ENCODE results near the gene ADAMTS2.

Gene ADAMTS2

DNA sequence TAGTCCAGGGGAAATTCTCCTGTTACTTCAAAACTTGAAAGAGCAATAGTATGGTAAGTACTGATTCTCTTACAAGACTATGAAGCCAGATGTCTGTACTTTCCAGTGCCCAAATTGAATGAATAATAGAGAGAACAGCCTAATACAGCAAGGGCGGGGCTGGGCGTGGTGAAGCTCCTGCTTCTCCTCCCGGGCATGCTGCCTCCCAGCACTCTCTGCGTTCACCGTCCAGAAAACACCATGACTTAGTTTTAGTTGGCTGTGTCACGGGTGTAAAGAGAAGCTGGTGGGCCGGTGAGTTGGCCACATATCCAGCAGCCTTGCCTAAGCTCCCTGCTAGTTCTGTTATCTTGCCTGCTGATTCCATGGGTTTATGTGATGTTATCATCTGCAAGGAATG, 40.7 kb upstream of the ADAMTS2 start:
- Histone ChIP-seq H3K9ac (ENCODE audit: low read length) (no peak overlapping the region), H3K27me3 (ENCODE audit: insufficient read depth, low read length) (peaks cover 13% of the 10 kb centered on the region; the same call in 1 of the 2 replicates), H3K4me1 (ENCODE audit: insufficient read depth, low read length, severe bottlenecking) (no peaks in the 10 kb centered on the region), H3F3A (ENCODE audit: insufficient read depth, low read length) (no peaks in the 10 kb centered on the region), H4K20me1 (ENCODE audit: insufficient read depth, low read length) (no peaks in the 10 kb centered on the region), H2AFZ (ENCODE audit: low read length) (no peak overlapping the region), H3K36me3 (ENCODE audit: insufficient read depth, low read length) (no peaks in the 10 kb centered on the region), H3K27ac (ENCODE audit: low read depth, low read length, poor library complexity, severe bottlenecking) (no peak overlapping the region), H3K9me2 (ENCODE audit: low read depth, low read length) (no peaks in the 10 kb centered on the region), H3K9me3 (ENCODE audit: low read length) (peaks cover 7% of the 10 kb centered on the region), H3K79me2 (ENCODE audit: insufficient read depth, low read length) (no peaks in the 10 kb centered on the region), H3K4me3 (ENCODE audit: low read depth, low read length, poor library complexity, severe bottlenecking) (no peak overlapping the region), H3K4me2 (ENCODE audit: low read length) (no peak overlapping the region)
- TF ChIP-seq, protein P1, sequence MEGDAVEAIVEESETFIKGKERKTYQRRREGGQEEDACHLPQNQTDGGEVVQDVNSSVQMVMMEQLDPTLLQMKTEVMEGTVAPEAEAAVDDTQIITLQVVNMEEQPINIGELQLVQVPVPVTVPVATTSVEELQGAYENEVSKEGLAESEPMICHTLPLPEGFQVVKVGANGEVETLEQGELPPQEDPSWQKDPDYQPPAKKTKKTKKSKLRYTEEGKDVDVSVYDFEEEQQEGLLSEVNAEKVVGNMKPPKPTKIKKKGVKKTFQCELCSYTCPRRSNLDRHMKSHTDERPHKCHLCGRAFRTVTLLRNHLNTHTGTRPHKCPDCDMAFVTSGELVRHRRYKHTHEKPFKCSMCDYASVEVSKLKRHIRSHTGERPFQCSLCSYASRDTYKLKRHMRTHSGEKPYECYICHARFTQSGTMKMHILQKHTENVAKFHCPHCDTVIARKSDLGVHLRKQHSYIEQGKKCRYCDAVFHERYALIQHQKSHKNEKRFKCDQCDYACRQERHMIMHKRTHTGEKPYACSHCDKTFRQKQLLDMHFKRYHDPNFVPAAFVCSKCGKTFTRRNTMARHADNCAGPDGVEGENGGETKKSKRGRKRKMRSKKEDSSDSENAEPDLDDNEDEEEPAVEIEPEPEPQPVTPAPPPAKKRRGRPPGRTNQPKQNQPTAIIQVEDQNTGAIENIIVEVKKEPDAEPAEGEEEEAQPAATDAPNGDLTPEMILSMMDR (IDR thresholded peaks at IDR 0.05; ENCODE audit: low read length), result no peak
- no peak for TF ChIP-seq EZH2 (IDR thresholded peaks at IDR 0.05; ENCODE audit: borderline replicate concordance, low read length)

DNA sequence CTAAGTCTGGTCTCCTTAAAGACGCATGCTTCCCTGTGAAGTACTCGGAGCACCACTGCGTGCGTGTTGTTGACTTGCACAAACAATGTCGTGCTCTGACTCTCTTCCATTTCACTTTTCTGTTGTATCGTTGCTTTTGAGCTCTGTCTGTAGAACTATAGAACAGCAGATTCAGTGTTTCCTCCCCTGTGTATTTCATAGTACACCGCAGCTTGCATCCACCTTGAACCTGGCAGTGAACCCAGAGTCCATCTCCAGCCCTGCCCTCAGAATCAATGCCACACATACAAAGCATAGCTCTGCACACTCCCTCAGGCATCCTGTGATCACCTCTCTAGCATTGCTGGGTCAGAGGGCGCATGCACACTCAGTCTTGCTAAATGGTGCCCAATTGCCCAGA, 37.2 kb upstream of the ADAMTS2 start:
- Histone ChIP-seq H3K36me3 (ENCODE audit: insufficient read depth, low read length) (no peaks in the 10 kb centered on the region), H3K9me3 (ENCODE audit: low read length) (no peaks in the 10 kb centered on the region), H3K27ac (ENCODE audit: low read depth, low read length, poor library complexity, severe bottlenecking) (no peak overlapping the region), H3K9me2 (ENCODE audit: low read depth, low read length) (no peaks in the 10 kb centered on the region), H3K4me1 (ENCODE audit: insufficient read depth, low read length, severe bottlenecking) (no peaks in the 10 kb centered on the region), H2AFZ (ENCODE audit: low read length) (no peak overlapping the region), H3K79me2 (ENCODE audit: insufficient read depth, low read length) (no peaks in the 10 kb centered on the region), H3K27me3 (ENCODE audit: insufficient read depth, low read length) (peaks cover 5% of the 10 kb centered on the region; the same call in 1 of the 2 replicates), H3K4me2 (ENCODE audit: low read length) (no peak overlapping the region), H4K20me1 (ENCODE audit: insufficient read depth, low read length) (no peaks in the 10 kb centered on the region), H3F3A (ENCODE audit: insufficient read depth, low read length) (no peaks in the 10 kb centered on the region), H3K9ac (ENCODE audit: low read length) (no peak overlapping the region), H3K4me3 (ENCODE audit: low read depth, low read length, poor library complexity, severe bottlenecking) (no peak overlapping the region)
- TF ChIP-seq, protein P1 (IDR thresholded peaks at IDR 0.05; ENCODE audit: low read length), result no peak
- no peak for TF ChIP-seq EZH2 (IDR thresholded peaks at IDR 0.05; ENCODE audit: borderline replicate concordance, low read length)

GRCh38 chr5:179381691-179382090, 36.4 kb upstream of the ADAMTS2 start:
- TF ChIP-seq, protein P1 (IDR thresholded peaks at IDR 0.05; ENCODE audit: low read length), result no peak
- no peak for TF ChIP-seq EZH2 (IDR thresholded peaks at IDR 0.05; ENCODE audit: borderline replicate concordance, low read length)
- H3K9ac ChIP-seq (ENCODE audit: low read length), result no peak overlapping the region
- H3K9me3 ChIP-seq (ENCODE audit: low read length), result no peaks in the 10 kb centered on the region
- H4K20me1 ChIP-seq (ENCODE audit: insufficient read depth, low read length), result no peaks in the 10 kb centered on the region
- no peak overlapping the region for H3K27ac ChIP-seq (ENCODE audit: low read depth, low read length, poor library complexity, severe bottlenecking)
- no peaks in the 10 kb centered on the region for H3K36me3 ChIP-seq (ENCODE audit: insufficient read depth, low read length)
- H3K9me2 ChIP-seq (ENCODE audit: low read depth, low read length), result no peaks in the 10 kb centered on the region
- H3F3A ChIP-seq (ENCODE audit: insufficient read depth, low read length), result no peaks in the 10 kb centered on the region
- H2AFZ ChIP-seq (ENCODE audit: low read length), result no peak overlapping the region
- no peak overlapping the region for H3K4me3 ChIP-seq (ENCODE audit: low read depth, low read length, poor library complexity, severe bottlenecking)
- no peaks in the 10 kb centered on the region for H3K4me1 ChIP-seq (ENCODE audit: insufficient read depth, low read length, severe bottlenecking)
- no peak overlapping the region for H3K4me2 ChIP-seq (ENCODE audit: low read length)
- no peaks in the 10 kb centered on the region for H3K27me3 ChIP-seq (ENCODE audit: insufficient read depth, low read length)
- no peaks in the 10 kb centered on the region for H3K79me2 ChIP-seq (ENCODE audit: insufficient read depth, low read length)

Data from OCI-LY1 (cell line).